SK-N-MC (cell line): ENCODE results near the gene MOCOS.

ENCODE experiments used
- EZH2 ChIP-seq: fragments of 200-600 bp; sonication (generic); IDR thresholded peaks from one replicate; pipeline ENCODE4 v1.6.1; 2017; ENCODE audit warnings: antibody characterized with exemption
- POLR2AphosphoS5 ChIP-seq: IDR thresholded peaks from 2 replicates; pipeline ENCODE4 v1.6.1; 2012; ENCODE audit warnings: mild to moderate bottlenecking, low read depth, low read length, borderline replicate concordance

DNA sequence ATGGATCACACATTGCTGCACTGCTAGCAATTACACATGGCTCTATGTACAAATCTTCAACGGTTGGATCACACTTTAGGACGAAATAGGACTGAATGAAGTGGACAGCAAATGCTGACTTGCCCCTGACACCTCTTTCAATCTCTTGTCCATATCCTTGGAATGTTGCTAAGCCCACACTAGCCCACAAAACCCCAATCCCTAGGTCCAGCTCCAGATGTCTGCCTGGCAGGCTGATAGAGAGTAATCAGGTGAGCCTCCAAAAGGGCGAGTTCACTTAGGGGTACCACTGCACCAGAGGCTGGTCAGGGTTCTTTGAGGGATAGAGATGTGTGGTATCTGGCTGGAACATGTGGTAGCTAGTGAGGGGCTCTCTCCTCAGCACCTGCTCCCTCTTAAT lies 91.7 kb downstream of the MOCOS start:
- TF ChIP-seq POLR2AphosphoS5 = no peak
- TF ChIP-seq EZH2 = no peak
